ENCODE measurements around the gene SLC44A2.

GRCh38 chr19:10653482-10653731 is 28.1 kb downstream of the SLC44A2 start:
- TF ChIP-seq CTCF (IDR thresholded peaks at IDR 0.05 in 2 of 3, conservative IDR thresholded peaks at IDR 0.05 in 1 of 3; ENCODE audit: control insufficient read depth in 2 of 3, extremely low read depth in 1 of 3, insufficient read depth in 1 of 3, low read depth in 3 of 3, low read length in 3 of 3) (no peak), REST (IDR thresholded peaks at IDR 0.05; ENCODE audit: low read depth, low read length) (no peak), NFYB (IDR thresholded peaks at IDR 0.05; ENCODE audit: insufficient read depth, low read depth, low read length) (no peak), RBBP5 (conservative IDR thresholded peaks at IDR 0.05) (no peak), ZBTB40 (IDR thresholded peaks at IDR 0.05; ENCODE audit: borderline replicate concordance) (no peak), NR2C1 (IDR thresholded peaks at IDR 0.05) (no peak), CREB1 (IDR thresholded peaks at IDR 0.05; ENCODE audit: low read depth) (no peak), POLR2AphosphoS5 (IDR thresholded peaks at IDR 0.05; ENCODE audit: low read length) (peak; percentile 97), CEBPB (IDR thresholded peaks at IDR 0.05; ENCODE audit: borderline replicate concordance in 1 of 2, low read depth in 2 of 2, low read length in 2 of 2) (no peak), CEBPZ (IDR thresholded peaks at IDR 0.05; ENCODE audit: low read depth, low read length) (no peak), POLR2A (IDR thresholded peaks at IDR 0.05; ENCODE audit: low read depth, low read length) (no peak), ZNF384 (IDR thresholded peaks at IDR 0.05; ENCODE audit: borderline replicate concordance, low read depth, low read length) (no peak), BCL3 (IDR thresholded peaks at IDR 0.05; ENCODE audit: borderline replicate concordance, insufficient read depth, low read depth, low read length, poor library complexity, severe bottlenecking) (no peak)
